ENCODE measurements around the gene AIG1.

Gene AIG1

DNA sequence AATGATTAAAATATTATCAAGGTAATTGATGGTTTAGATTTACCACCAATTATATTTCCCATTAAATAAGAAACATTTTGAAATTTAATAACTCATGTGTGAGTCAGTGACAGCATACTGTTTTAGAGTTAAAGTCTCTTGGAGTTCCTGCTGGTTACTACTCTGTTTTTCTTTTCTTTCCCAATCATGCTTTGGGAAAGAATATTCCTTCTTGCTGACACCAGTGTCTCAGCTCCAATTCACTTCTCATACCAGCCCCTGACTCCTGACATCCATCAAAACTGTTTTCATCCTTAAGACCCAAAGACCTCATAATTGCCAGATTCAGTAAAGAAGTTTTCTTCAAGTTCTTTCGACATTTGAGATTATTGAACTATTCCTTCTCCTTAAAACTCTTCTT, 50.3 kb downstream of the AIG1 start:
- peaks cover 35% of the 10 kb centered on the region for H3K4me1 Mint-ChIP-seq (ENCODE audit: low read depth)
- no peak overlapping the region for H3K4me3 Mint-ChIP-seq
- H3K27me3 Mint-ChIP-seq = no peaks in the 10 kb centered on the region
- intact Hi-C loops (cut with micrococcal nuclease) = no loop called here
- H3K9me3 Mint-ChIP-seq = peaks cover 9% of the 10 kb centered on the region
- H3K36me3 Mint-ChIP-seq (ENCODE audit: low read depth) = peaks cover 18% of the 10 kb centered on the region
- H3K27ac Mint-ChIP-seq = peak overlapping the region; percentile 19

DNA sequence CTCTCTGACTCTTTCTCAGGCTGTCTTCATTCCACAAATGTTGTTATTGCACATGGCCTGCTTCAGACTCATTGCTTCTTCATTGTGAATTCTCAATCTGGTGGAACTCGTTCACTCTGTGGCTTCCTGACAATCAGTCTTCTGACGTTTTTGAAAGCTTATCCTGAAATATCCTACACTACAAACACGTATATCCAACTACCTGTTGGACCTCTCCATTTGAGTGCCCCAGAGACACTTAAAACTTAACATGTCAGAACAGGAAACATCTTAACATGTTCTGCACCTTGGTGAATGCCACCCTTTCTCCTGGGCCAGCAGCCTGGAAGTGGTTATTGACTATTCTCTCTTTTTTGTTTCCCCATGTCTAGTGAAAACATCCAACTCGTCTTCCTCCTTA, 50.8 kb downstream of the AIG1 start:
- no peaks in the 10 kb centered on the region for H3K27me3 Mint-ChIP-seq
- peaks cover 12% of the 10 kb centered on the region for H3K9me3 Mint-ChIP-seq

DNA sequence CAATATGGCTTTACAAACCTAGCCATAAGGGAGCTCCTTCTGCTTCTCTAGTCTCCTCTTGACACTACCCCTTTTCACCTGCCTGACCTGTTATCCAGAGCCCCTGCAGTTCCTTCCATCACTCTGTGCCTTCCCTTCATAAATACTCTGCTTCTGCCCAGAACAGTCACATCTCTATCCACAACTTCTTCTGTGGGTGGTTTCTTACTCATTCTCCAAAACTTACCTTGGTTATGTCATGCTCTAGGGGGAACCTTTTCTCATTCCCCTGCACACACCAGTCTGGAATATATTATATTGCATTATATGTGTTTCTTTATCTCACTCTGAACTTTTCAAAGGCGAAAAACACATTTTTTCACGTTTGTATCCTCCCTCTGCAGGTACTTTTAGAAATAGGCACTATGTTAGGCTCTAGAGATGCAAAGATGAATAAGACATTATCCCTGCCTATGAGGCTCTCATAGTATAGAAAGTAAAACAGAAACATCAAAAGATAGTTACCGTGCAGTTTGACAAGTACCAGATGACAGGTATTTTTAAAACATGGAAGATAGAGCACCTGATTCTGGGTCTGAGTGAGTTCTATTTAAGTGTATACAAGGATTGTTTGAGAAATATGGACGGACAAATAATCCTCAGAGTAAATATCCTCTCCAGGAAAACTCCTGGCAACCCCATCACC, 51.5 kb downstream of the AIG1 start:
- Mint-ChIP-seq H3K27ac (peak overlapping the region; percentile 14), H3K36me3 (ENCODE audit: low read depth) (peaks cover 18% of the 10 kb centered on the region), H3K4me3 (no peak overlapping the region), H3K4me1 (ENCODE audit: low read depth) (peaks cover 37% of the 10 kb centered on the region), H3K9me3 (peaks cover 15% of the 10 kb centered on the region), H3K27me3 (no peaks in the 10 kb centered on the region)
- intact Hi-C loops (cut with micrococcal nuclease) = no loop called here

More for the DNA sequence above, 50.8 kb downstream of the AIG1 start:
- Mint-ChIP-seq H3K4me3 (no peak overlapping the region), H3K36me3 (ENCODE audit: low read depth) (peaks cover 15% of the 10 kb centered on the region), H3K4me1 (ENCODE audit: low read depth) (peaks cover 32% of the 10 kb centered on the region), H3K27ac (peak overlapping the region; percentile 14)
- intact Hi-C loops (cut with micrococcal nuclease) = no loop called here

DNA sequence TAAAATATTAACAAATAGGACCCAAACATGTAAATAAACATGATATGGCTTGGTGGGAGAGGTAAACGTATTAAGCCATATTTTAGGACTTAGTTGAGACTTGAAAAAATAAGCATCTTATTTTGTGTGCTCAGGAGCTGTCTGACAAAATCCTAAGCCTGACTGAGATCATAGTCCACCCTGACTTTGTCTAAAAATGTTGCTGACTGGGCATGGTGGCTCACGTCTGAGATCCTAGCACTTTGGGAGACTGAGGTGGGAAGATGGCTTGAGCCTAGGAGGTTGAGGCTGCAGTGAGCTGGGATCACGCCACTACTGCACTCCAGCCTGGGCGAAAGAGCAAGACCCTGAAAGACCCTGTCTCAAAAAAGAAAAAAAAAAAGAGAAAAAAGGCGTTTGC, 52.1 kb downstream of the AIG1 start:
- Mint-ChIP-seq H3K9me3 (peaks cover 15% of the 10 kb centered on the region), H3K4me3 (no peak overlapping the region), H3K27ac (no peak overlapping the region), H3K4me1 (ENCODE audit: low read depth) (peaks cover 40% of the 10 kb centered on the region), H3K36me3 (ENCODE audit: low read depth) (peaks cover 20% of the 10 kb centered on the region), H3K27me3 (no peaks in the 10 kb centered on the region)
- intact Hi-C loops (cut with micrococcal nuclease) = no loop called here

DNA sequence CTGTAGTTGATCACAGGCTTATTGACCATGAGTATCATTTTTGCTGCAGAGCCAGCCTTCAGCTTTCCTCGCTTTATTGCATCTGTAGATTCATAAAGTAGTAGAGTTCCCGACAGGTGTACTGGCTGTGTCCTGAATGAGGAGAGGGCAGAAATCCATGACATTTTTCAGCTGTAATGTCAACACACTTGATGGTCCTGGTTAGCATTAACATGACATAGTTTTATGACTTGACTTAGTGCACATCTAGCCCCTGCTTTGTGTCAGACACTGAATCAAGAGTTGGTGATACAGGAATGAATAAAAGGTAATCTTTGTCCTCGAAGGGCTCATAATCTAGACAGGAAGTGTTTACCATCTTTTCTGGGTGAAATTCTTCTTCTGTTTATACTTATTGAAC, 55.0 kb downstream of the AIG1 start:
- Mint-ChIP-seq H3K4me3 (no peak overlapping the region), H3K9me3 (peaks cover 24% of the 10 kb centered on the region)
- intact Hi-C loops (cut with micrococcal nuclease) = no loop called here

DNA sequence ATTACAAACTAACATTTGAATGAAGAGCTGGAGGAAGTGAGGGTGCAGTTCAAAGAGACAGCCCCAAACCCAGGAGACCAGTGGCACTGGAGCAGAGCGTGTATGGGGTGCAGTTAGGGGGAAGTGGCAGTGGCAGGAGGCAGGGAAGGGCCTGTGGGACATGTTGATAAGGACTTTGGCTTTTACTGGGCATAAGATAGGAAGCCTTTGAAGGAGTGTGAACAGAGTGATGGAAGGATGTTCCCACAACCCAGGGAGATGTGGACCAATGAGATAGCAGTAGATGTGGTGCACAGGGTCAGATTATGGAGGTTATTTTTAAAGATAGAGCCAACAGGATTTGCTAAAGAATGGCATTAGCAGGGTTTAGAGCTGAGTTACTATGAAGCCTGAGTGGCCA, 56.4 kb downstream of the AIG1 start:
- Mint-ChIP-seq H3K27me3 (no peaks in the 10 kb centered on the region), H3K36me3 (ENCODE audit: low read depth) (peaks cover 29% of the 10 kb centered on the region), H3K4me3 (no peak overlapping the region), H3K27ac (no peak overlapping the region), H3K9me3 (peaks cover 29% of the 10 kb centered on the region), H3K4me1 (ENCODE audit: low read depth) (peaks cover 9% of the 10 kb centered on the region)
- intact Hi-C loops (cut with micrococcal nuclease) = no loop called here

More for the DNA sequence above, 55.0 kb downstream of the AIG1 start:
- Mint-ChIP-seq H3K27me3 (no peaks in the 10 kb centered on the region), H3K27ac (no peak overlapping the region), H3K4me1 (ENCODE audit: low read depth) (peaks cover 22% of the 10 kb centered on the region), H3K36me3 (ENCODE audit: low read depth) (peaks cover 33% of the 10 kb centered on the region)

DNA sequence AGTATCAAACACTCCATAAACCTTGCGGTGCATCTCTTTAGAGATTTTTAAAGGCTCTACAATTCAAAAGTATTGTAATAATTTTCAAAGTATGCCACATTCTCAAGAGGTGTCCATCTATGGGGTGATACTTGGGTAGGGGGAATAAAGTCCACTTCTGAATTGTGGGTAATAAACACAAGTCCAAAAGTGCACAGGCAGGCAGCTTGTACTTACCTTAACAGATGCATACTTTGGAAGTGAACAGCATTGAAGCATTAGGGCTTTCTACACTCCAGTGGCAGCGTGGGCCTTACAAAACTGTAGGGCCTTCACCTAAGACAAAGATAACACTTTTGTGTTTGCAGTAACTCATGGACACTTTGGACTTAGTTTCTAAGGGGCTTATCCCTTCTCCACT, 58.6 kb downstream of the AIG1 start:
- H3K4me3 Mint-ChIP-seq = no peak overlapping the region
- peaks cover 31% of the 10 kb centered on the region for H3K36me3 Mint-ChIP-seq (ENCODE audit: low read depth)
- no peak overlapping the region for H3K27ac Mint-ChIP-seq
- intact Hi-C loops (cut with micrococcal nuclease) = no loop called here
- peaks cover 29% of the 10 kb centered on the region for H3K9me3 Mint-ChIP-seq
- H3K27me3 Mint-ChIP-seq = no peaks in the 10 kb centered on the region
- H3K4me1 Mint-ChIP-seq (ENCODE audit: low read depth) = peaks cover 7% of the 10 kb centered on the region

DNA sequence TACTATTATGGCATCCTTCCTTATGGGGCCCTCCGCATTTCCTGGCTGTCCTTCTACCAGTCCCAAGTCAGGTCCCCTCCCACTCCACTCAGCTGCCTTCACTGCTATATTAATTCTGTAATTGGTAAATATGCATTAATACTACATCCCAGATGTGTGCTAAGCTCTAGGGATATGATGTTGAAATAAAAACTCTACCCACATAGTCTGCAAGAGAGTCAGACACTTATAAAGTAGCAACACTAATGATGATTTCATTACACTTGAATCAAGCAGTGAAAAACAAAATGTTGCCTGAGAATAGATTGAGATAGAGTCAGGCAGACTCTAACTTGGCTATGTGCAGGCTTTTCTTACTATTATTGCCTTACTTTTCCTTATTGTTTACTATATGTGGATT, 62.4 kb downstream of the AIG1 start:
- intact Hi-C loops (cut with micrococcal nuclease) = no loop called here
- Mint-ChIP-seq H3K4me1 (ENCODE audit: low read depth) (peaks cover 6% of the 10 kb centered on the region), H3K36me3 (ENCODE audit: low read depth) (peaks cover 40% of the 10 kb centered on the region), H3K27me3 (no peaks in the 10 kb centered on the region), H3K27ac (no peak overlapping the region), H3K9me3 (peaks cover 20% of the 10 kb centered on the region), H3K4me3 (no peak overlapping the region)

DNA sequence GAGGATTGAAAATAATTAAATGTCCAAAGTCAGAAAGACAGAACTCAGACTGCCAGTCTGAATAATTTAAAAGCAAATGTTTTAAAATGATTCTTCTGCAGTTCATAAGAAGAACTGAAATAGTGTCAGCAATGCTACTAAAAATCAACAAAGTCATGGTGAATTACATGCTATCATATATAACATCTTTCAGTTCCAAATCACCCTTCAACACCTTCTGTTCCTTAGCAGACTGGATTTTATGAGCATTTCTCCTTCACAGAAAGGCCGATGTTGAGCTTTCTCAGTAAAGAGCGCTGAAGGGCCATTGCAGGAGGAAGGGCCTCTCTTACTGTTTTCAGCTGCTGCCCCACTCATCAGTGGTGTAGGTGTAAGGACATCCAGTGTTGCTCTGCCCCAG, 63.3 kb downstream of the AIG1 start:
- peaks cover 20% of the 10 kb centered on the region for H3K9me3 Mint-ChIP-seq
- H3K4me1 Mint-ChIP-seq (ENCODE audit: low read depth) = peaks cover 6% of the 10 kb centered on the region
- H3K36me3 Mint-ChIP-seq (ENCODE audit: low read depth) = peaks cover 45% of the 10 kb centered on the region
- intact Hi-C loops (cut with micrococcal nuclease) = no loop called here
- H3K27ac Mint-ChIP-seq = no peak overlapping the region
- no peaks in the 10 kb centered on the region for H3K27me3 Mint-ChIP-seq
- no peak overlapping the region for H3K4me3 Mint-ChIP-seq

DNA sequence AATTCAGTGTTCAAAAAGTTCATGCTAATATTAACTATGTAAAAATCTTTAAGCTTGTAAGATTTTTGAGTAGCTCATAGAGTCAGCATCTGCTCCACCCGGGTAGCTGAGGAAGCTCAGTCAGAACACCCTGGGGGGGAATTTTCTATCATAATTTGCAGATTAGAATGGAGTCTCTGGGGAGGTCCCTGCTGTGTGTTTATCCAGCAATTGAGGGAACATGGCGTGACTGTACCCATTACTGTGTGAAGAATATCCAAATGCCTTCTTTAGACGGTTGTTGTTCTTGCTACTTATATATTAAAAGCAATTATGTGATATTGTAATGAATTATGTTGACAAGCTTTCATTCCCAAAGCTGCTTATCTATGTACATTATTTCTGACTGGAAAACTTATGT, 64.8 kb downstream of the AIG1 start:
- Mint-ChIP-seq H3K27me3 (no peaks in the 10 kb centered on the region), H3K9me3 (peaks cover 17% of the 10 kb centered on the region), H3K36me3 (ENCODE audit: low read depth) (peaks cover 41% of the 10 kb centered on the region), H3K4me1 (ENCODE audit: low read depth) (peaks cover 6% of the 10 kb centered on the region), H3K4me3 (no peak overlapping the region), H3K27ac (no peak overlapping the region)
- intact Hi-C loops (cut with micrococcal nuclease) = no loop called here

DNA sequence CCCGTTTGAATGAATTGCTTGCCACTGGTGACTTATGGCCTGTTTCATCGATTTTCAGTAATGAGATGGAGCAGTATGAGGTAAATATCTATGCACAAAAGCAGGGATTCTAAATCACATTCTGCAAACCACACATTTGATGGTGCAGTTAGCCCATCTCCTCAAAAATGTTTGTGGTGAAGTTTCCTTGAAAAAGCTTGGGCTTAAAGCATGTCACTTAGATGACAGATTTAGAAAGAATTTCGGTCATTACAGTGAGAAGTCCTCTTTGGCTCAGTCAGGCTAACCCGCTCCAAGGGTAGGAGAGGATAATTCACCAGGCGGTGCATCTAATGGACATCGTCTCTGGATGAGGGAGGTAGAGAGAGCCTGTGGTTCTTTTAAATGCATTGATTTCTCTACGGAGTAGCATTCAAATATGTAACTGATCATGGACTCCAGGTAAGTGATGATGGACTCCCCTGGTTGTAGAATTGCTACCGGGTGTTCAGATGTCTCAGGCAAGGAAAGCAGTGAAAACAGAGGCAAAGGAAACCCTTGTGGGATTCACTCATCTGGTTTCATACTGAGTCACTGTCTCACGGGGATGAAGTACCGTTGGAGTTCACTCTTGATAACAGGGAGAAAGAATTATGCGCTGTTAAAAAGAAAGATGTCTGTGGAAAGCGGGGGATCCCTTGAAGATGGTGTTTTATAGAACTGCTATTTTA, 65.3 kb downstream of the AIG1 start:
- Mint-ChIP-seq H3K36me3 (ENCODE audit: low read depth) (peaks cover 41% of the 10 kb centered on the region), H3K4me1 (ENCODE audit: low read depth) (peaks cover 6% of the 10 kb centered on the region), H3K9me3 (peaks cover 17% of the 10 kb centered on the region), H3K27me3 (no peaks in the 10 kb centered on the region), H3K27ac (no peak overlapping the region), H3K4me3 (no peak overlapping the region)
- intact Hi-C loops (cut with micrococcal nuclease) = no loop called here

DNA sequence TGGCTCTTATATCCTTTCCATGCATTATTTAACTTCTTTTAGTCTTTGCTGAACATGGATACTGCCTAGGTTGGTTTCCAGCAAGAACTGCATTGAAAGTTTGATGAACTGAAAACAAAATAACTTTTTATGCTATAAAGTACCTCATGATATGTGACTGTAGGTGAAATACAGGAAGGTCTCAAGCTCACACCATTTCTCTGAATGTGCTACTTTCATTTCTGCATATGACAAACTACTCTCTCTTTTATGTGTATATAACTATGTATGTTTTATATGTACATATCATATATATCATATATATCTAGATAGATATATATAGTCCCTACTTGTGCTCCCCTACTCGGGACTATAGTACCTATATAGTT, 65.9 kb downstream of the AIG1 start:
- intact Hi-C loops (cut with micrococcal nuclease) = no loop called here

DNA sequence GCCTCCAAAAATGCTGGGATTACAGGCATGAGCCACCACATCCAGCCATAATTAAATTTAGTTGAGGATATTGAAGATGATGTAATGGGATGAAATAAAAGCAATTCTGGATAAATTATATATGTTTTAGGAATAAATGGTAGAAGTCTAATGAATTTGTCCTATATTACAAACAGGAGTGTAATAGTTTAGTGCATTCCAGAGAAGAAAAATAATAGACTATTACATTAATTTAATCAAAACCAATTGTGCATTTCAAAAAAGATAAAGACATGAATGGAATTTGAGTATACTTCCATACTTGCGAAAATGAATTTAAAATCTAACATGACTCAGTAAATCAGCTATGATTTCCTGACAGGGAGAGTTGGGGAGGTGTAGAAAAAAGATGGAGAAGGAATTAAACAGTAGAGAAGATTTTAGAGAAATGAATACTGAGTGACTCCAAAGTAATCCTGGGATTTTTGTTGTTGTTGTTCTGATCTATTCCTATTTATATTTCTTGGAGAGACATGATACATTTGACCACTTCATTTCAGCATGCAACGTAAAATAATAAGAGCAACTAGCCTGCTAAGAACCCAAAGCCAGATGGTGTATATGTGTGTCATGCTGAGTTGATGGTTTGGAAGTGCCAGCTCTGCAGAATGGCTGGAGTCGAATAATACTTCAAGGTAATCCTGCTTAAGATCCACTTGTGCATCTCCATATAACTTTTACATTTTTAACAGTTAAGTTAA, 67.4 kb downstream of the AIG1 start:
- H3K9me3 Mint-ChIP-seq = peaks cover 17% of the 10 kb centered on the region
- H3K4me1 Mint-ChIP-seq (ENCODE audit: low read depth) = peaks cover 6% of the 10 kb centered on the region
- H3K36me3 Mint-ChIP-seq (ENCODE audit: low read depth) = peaks cover 46% of the 10 kb centered on the region
- H3K27me3 Mint-ChIP-seq = no peaks in the 10 kb centered on the region
- H3K4me3 Mint-ChIP-seq = no peak overlapping the region
- intact Hi-C loops (cut with micrococcal nuclease) = no loop called here
- H3K27ac Mint-ChIP-seq = no peak overlapping the region

More for the DNA sequence above, 65.9 kb downstream of the AIG1 start:
- Mint-ChIP-seq H3K27me3 (no peaks in the 10 kb centered on the region), H3K36me3 (ENCODE audit: low read depth) (peaks cover 45% of the 10 kb centered on the region), H3K9me3 (peaks cover 17% of the 10 kb centered on the region), H3K4me3 (no peak overlapping the region), H3K4me1 (ENCODE audit: low read depth) (peaks cover 6% of the 10 kb centered on the region), H3K27ac (no peak overlapping the region)

DNA sequence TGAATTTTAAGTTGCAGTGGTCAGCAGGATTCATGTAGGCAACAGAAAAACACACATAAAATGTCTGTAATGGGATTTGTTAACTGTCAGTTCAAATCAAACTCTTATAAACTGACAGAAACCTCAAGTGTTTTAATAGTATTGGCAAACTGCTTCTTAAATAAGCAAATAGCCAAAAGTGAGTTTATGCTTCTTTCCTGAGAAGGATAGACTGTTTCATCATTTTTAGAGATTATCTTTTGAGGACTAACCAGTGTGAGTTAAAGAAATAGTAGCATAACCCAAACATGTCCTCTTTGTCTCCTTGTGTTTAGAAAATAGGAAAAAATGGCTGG, 68.0 kb downstream of the AIG1 start:
- Mint-ChIP-seq H3K4me1 (ENCODE audit: low read depth) (peaks cover 6% of the 10 kb centered on the region), H3K9me3 (peaks cover 17% of the 10 kb centered on the region), H3K27me3 (no peaks in the 10 kb centered on the region), H3K4me3 (no peak overlapping the region), H3K27ac (no peak overlapping the region), H3K36me3 (ENCODE audit: low read depth) (peaks cover 46% of the 10 kb centered on the region)
- intact Hi-C loops (cut with micrococcal nuclease) = no loop called here
